LNCAP (cell line): ENCODE results near the gene RNF141.

Experiments used
- CTCF ChIP-seq: fragments of 450-650 bp; IDR thresholded peaks from 2 replicates; pipeline ENCODE4 v1.5.1; 2017; ENCODE audit warnings: mild to moderate bottlenecking

The RNF141 gene

DNA sequence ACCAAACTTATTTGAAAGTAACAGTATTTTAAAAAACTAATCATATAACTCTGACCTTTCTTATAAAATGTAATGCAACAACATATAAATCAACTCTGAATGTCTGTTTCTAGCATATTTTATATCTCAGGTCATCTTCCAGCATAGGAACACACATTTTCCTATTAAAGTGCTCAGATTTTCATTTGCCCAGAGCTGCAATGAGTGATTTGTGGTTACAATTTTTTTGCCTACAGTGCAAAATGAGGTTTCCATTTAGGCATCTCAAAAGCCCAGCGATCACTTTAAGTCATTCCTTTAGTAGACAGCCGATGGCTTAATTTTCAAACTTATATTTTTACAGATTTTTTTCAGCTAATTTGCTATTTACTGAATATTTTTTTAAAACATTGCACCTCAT, 26.5 kb upstream of the RNF141 start:
- no peak for TF ChIP-seq CTCF

GRCh38 chr11:10566257-10566957, 25.4 kb upstream of the RNF141 start:
- TF ChIP-seq CTCF: no peak

GRCh38 chr11:10565493-10565892, 24.5 kb upstream of the RNF141 start:
- TF ChIP-seq CTCF: no peak

GRCh38 chr11:10564696-10565318, 23.8 kb upstream of the RNF141 start:
- no peak for TF ChIP-seq CTCF

- TF ChIP-seq CTCF: no peak
Observed at GRCh38 chr11:10564030-10564429, 23.0 kb upstream of the RNF141 start.

DNA sequence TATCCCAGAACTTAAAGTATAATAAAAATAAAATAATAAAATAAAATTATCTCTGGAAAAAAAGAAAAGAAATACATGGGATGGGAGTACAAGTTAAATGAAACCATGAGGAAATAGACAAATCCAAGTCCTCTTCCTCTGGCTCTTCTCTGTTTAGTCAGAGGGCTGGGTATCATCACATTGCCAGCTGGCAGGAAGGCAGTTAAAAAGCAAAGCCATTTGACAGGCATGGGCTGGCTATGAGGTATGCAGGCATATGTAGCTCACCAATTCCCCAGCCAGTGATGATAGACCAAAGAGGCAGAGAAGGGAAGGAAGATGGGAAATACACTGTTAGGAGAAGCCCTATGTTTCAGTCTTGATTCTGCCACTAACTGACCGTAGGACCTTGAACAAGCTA, 21.0 kb upstream of the RNF141 start:
- no peak for TF ChIP-seq CTCF

GRCh38 chr11:10561043-10561818, 20.2 kb upstream of the RNF141 start:
- no peak for TF ChIP-seq CTCF
